ENCODE data around the gene ZNF260. TPM values are rescaled to one million over a fixed set of nuclear protein-coding genes. Genes with fewer than 3 reads are reported as not detected.

The ZNF260 gene
- total and polyA plus RNA-seq, 2 of the 13 experiments (the other 11 are each of a cell fraction or from before 2014, with no cell fraction given): 2.8 to 10.5 TPM

GRCh38 chr19:36528194-36528920 lies at the start of gene ZNF260 (continued):
- no peak for TF ChIP-seq USF2 (IDR thresholded peaks at IDR 0.05; ENCODE audit: low read depth, low read length)
- no peak for TF ChIP-seq USF2 (CRISPR knock-in tag; IDR thresholded peaks at IDR 0.05; ENCODE audit: borderline replicate concordance)
- TF ChIP-seq PTBP1 (IDR thresholded peaks at IDR 0.05; ENCODE audit: low read depth, low read length, poor library complexity, severe bottlenecking): no peak
- peak; percentile 99 for TF ChIP-seq ZFY (CRISPR knock-in tag; IDR thresholded peaks at IDR 0.05)
- TF ChIP-seq ZNF552 (CRISPR knock-in tag; IDR thresholded peaks at IDR 0.05; ENCODE audit: borderline replicate concordance): 0 out of 2 replicates have a peak, but pooled peaks have one; percentile 47
- TF ChIP-seq RBM39 (IDR thresholded peaks at IDR 0.05; ENCODE audit: low read depth, low read length, poor library complexity, severe bottlenecking): peak; percentile 73
- peak; percentile 84; the same call in 1 of the 2 replicates for TF ChIP-seq MXD4 (CRISPR knock-in tag; IDR thresholded peaks at IDR 0.05)
- TF ChIP-seq ZNF362 (CRISPR knock-in tag; IDR thresholded peaks at IDR 0.05; ENCODE audit: borderline replicate concordance): no peak
- TF ChIP-seq EP300 (IDR thresholded peaks at IDR 0.05; ENCODE audit: low read depth in 2 of 2, low read length in 2 of 2): no peak
- no peak for TF ChIP-seq EP300 (CRISPR knock-in tag; IDR thresholded peaks at IDR 0.05; ENCODE audit: borderline replicate concordance)
- no peak for TF ChIP-seq ZIK1 (CRISPR knock-in tag; IDR thresholded peaks at IDR 0.05; ENCODE audit: borderline replicate concordance, low read depth)
- TF ChIP-seq DNMT3B (CRISPR knock-in tag; conservative IDR thresholded peaks at IDR 0.05): no peak; the same call in 1 of the 2 replicates
- peak; percentile 85 for TF ChIP-seq RBFOX2 (IDR thresholded peaks at IDR 0.05; ENCODE audit: low read depth, low read length)
- 0 out of 2 replicates have a peak, but pooled peaks have one; percentile 44 for TF ChIP-seq ZNF264 (CRISPR knock-in tag; IDR thresholded peaks at IDR 0.05)
- peak; percentile 72 for TF ChIP-seq FOXC1 (CRISPR knock-in tag; IDR thresholded peaks at IDR 0.05; ENCODE audit: borderline replicate concordance)
- peak; percentile 55 for TF ChIP-seq TARDBP (CRISPR knock-in tag; IDR thresholded peaks at IDR 0.05)
- no peak for TF ChIP-seq WIZ (CRISPR knock-in tag; IDR thresholded peaks at IDR 0.05)
- no peak for TF ChIP-seq ZNF512B (CRISPR knock-in tag; IDR thresholded peaks at IDR 0.05; ENCODE audit: borderline replicate concordance)
- peak; percentile 83; the same call in 1 of the 2 replicates for TF ChIP-seq ZNF773 (CRISPR knock-in tag; IDR thresholded peaks at IDR 0.05; ENCODE audit: borderline replicate concordance)
- peak; percentile 45; the same call in 1 of the 2 replicates for TF ChIP-seq ISL2 (CRISPR knock-in tag; IDR thresholded peaks at IDR 0.05)
- TF ChIP-seq NR2F6 (IDR thresholded peaks at IDR 0.05): no peak
- peak; percentile 41; the same call in 1 of the 2 replicates for TF ChIP-seq NR2F6 (CRISPR knock-in tag; IDR thresholded peaks at IDR 0.05)
- TF ChIP-seq REL (CRISPR knock-in tag; conservative IDR thresholded peaks at IDR 0.05): peak; percentile 22; the same call in 1 of the 2 replicates
- TF ChIP-seq ZNF572 (CRISPR knock-in tag; IDR thresholded peaks at IDR 0.05): 0 out of 2 replicates have a peak, but pooled peaks have one; percentile 43
- no peak for TF ChIP-seq IKZF1 (IDR thresholded peaks at IDR 0.05)
- TF ChIP-seq SMC3 (IDR thresholded peaks at IDR 0.05; ENCODE audit: low read length): no peak

Data from HepG2 (cell line).